ENCODE measurements around the gene GDPD5. TPM values are rescaled to one million over a fixed set of nuclear protein-coding genes. Genes with fewer than 3 reads are reported as not detected.

The GDPD5 gene
- total RNA-seq, 1 experiment from 2014 or later, result 12.2 TPM

GRCh38 chr11:75472081-75472732 is 53.5 kb downstream of the GDPD5 start (continued):
- TF ChIP-seq ARID4B (CRISPR knock-in tag; IDR thresholded peaks at IDR 0.05; ENCODE audit: borderline replicate concordance) (no peak), KAT7 (CRISPR knock-in tag; IDR thresholded peaks at IDR 0.05; ENCODE audit: borderline replicate concordance) (no peak), RORB (CRISPR knock-in tag; IDR thresholded peaks at IDR 0.05) (no peak), ETV6 (CRISPR knock-in tag; IDR thresholded peaks at IDR 0.05) (no peak), JAZF1 (CRISPR knock-in tag; IDR thresholded peaks at IDR 0.05) (no peak), ZBTB43 (CRISPR knock-in tag; IDR thresholded peaks at IDR 0.05) (no peak), FOXJ3 (CRISPR knock-in tag; IDR thresholded peaks at IDR 0.05; ENCODE audit: borderline replicate concordance) (no peak)

GRCh38 chr11:75471176-75471973 is 54.4 kb downstream of the GDPD5 start:
- TF ChIP-seq RELA (CRISPR knock-in tag; IDR thresholded peaks at IDR 0.05; ENCODE audit: borderline replicate concordance), result no peak
- TF ChIP-seq ZNF512 (CRISPR knock-in tag; IDR thresholded peaks at IDR 0.05; ENCODE audit: borderline replicate concordance), result no peak
- no peak for TF ChIP-seq GABPB1 (CRISPR knock-in tag; IDR thresholded peaks at IDR 0.05)
- TF ChIP-seq GTF2I (CRISPR knock-in tag; conservative IDR thresholded peaks at IDR 0.05), result no peak
- no peak for TF ChIP-seq ZNF423 (CRISPR knock-in tag; IDR thresholded peaks at IDR 0.05)
- TF ChIP-seq EMX1 (CRISPR knock-in tag; IDR thresholded peaks at IDR 0.05), result no peak
- no peak for TF ChIP-seq FOXK1 (CRISPR knock-in tag; IDR thresholded peaks at IDR 0.05)
- no peak for TF ChIP-seq ATF3 (CRISPR knock-in tag; conservative IDR thresholded peaks at IDR 0.05)
- no peak for TF ChIP-seq STAT6 (CRISPR knock-in tag; conservative IDR thresholded peaks at IDR 0.05; ENCODE audit: low read depth)
- TF ChIP-seq NR2C2 (CRISPR knock-in tag; IDR thresholded peaks at IDR 0.05), result no peak
- no peak for TF ChIP-seq OVOL2 (CRISPR knock-in tag; IDR thresholded peaks at IDR 0.05; ENCODE audit: borderline replicate concordance)
- no peak for TF ChIP-seq ZNF416 (CRISPR knock-in tag; IDR thresholded peaks at IDR 0.05)
- Mint-ChIP-seq H3K9me3 (no peaks in the 10 kb centered on the region), H3K27me3 (ENCODE audit: low read depth) (no peaks in the 10 kb centered on the region; the same call in 1 of the 2 replicates), H3K4me1 (peaks cover 37% of the 10 kb centered on the region), H3K27ac (no peak overlapping the region), H3K4me3 (no peak overlapping the region), H3K36me3 (no peaks in the 10 kb centered on the region)
- POLR2A ChIA-PET, result no interaction called here
- CTCF ChIA-PET, result interaction anchor here (1.0 to 5.0 kb wide), 6 partner anchors 19 to 126 kb away, joined by 3 to 29 read pairs (median 4); no protein-coding TSS in a partner anchor
- DNase-seq (ENCODE audit: low spot score) (no peak), ATAC-seq (no peak)
